Measurements from ENCODE around the gene SPATA22. TPM values are rescaled to one million over a fixed set of nuclear protein-coding genes. Genes with fewer than 3 reads are reported as not detected.

Gene SPATA22, protein sequence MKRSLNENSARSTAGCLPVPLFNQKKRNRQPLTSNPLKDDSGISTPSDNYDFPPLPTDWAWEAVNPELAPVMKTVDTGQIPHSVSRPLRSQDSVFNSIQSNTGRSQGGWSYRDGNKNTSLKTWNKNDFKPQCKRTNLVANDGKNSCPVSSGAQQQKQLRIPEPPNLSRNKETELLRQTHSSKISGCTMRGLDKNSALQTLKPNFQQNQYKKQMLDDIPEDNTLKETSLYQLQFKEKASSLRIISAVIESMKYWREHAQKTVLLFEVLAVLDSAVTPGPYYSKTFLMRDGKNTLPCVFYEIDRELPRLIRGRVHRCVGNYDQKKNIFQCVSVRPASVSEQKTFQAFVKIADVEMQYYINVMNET
- total RNA-seq, result 0.30 and 1.3 TPM in 2 replicates

DNA sequence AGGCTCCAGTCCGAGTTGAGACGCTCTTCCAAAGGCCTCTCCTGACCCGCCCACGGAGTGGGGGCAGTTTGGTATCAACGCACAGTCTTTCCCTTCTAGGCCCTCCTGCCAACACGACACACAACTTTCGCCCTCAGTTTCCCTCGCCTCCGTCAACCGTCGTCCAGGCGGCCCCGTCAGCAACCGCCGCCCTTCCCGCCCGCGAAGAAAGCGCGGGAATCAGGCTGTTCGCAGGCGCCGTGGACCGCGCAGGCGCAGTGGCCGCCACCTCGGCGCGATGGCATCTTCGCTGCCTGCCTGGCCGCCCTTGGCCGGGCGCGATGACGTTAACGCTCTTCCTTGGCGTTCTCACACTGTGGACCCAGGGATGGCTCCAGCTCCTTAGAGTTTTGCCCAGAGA, at the start of gene SPATA22:
SPATA22 (minus strand) TSS at position 221 of the 400 bp plus-strand sequence. CDS start 2,494 bp downstream, outside the sequence.

DNA sequence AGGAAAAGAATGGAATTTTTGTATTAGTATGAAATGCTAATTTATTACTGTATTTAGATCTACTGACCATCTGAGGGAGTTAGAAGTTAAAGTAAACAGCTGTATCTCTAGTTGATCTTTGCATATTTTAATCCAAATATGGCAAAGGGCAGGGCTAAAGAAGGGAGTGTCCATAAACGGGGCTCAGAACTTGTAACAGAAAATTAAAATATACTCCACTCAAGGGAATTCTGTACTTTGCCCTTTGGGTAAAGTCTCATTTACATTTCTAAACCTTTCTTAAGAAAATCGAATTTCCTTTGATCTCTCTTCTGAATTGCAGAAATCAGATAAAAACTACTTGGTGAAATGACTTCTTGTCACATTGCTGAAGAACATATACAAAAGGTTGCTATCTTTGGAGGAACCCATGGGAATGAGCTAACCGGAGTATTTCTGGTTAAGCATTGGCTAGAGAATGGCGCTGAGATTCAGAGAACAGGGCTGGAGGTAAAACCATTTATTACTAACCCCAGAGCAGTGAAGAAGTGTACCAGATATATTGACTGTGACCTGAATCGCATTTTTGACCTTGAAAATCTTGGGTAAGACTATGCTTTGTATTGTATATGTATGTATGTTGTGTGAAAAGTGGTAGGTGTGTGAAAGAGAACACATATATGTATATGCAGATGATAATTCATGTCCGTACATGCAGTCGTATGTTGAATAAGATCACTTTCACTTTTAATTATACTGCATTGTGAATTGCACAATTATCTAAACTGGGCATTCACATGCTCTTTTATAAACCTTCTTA, 4.4 kb upstream of the SPATA22 start, which contains the start of gene ASPA:
ASPA (plus strand) TSS at position 186 of the 799 bp plus-strand sequence; CDS start at position 349, 163 bp downstream.

DNA sequence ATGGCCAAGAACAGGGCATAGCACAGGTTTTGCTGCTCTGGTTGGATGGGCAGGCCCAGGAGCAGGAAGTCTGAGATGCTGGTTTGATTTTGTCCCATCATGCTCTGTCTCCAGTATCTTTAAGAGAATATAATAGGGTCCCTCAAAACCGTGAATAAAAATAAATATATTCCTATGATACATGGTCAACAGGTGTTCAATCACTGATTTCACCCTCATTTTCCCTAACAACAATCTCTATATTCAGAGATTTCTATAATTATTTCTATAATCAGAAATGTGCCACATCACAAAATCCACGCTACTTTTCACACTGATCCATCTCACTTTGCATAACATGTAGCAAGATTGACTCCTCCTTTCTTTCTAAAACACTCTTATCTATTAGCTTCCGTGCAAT, 37.9 kb downstream of the SPATA22 start, which contains the start of gene OR1E2:
OR1E2 (minus strand) TSS at position 101 of the 400 bp plus-strand sequence; CDS start at position 101, 0 bp downstream.

DNA sequence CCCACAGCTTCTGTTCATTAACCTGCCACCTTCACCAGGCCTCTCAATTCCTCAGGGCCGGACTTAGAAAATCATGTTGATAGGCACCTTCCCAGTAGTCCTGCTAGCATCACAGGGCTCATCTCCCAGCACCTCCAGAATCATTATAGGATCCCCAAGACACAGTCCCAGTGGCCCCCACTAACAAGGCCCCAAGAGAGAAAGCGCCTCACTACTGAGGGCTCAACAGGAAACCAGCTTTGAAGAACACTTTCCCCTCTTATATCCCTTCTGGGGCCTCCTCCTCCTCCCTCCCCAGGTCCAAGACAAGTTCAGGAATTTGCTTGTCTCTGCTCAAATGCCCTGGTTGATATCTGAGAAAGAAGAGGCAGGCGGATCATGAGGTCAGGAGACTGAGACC, 60.5 kb downstream of the SPATA22 start, which contains the start of gene OR3A3:
OR3A3 (plus strand) TSS at position 301 of the 400 bp plus-strand sequence.

DNA sequence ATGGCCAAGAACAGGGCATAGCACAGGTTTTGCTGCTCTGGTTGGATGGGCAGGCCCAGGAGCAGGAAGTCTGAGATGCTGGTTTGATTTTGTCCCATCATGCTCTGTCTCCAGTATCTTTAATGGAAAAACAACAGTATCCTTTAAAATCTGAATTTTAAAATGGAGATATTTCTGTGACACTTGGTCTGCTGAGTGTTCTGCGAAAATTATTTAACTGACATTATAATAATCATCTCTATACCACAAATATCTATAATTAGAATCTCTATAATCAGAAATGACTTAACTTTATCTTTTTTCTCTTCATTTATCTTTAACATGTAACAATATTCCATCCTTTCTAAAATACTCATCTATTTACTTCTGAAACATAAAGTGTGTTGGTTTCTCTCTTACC, 73.3 kb downstream of the SPATA22 start, which contains the start of gene OR1E1:
OR1E1 (minus strand) TSS at position 101 of the 400 bp plus-strand sequence; CDS start at position 101, 0 bp downstream.

Other genes starting within 250 kb of the SPATA22 start
- gene OR3A1, start 173.5 kb downstream of the SPATA22 start, total RNA-seq, result under 0.01 TPM in 1 of 2 replicates, not detected in the other
- under 0.01 TPM in 1 of 2 replicates, not detected in the other for gene OR3A2, start 85.5 kb downstream of the SPATA22 start, total RNA-seq
- not detected in 2 replicates for gene OR1E1, start 73.4 kb downstream of the SPATA22 start, total RNA-seq
- not detected in 2 replicates for gene OR3A3, start 60.4 kb downstream of the SPATA22 start, total RNA-seq
- gene OR1E2, start 38.0 kb downstream of the SPATA22 start, total RNA-seq, result not detected in 2 replicates
- gene ASPA, start 4.2 kb upstream of the SPATA22 start, total RNA-seq, result under 0.01 TPM in 1 of 2 replicates, not detected in the other
- under 0.01 TPM in 1 of 2 replicates, not detected in the other for gene TRPV3, start 86.0 kb upstream of the SPATA22 start, total RNA-seq
- gene TRPV1, start 137.6 kb upstream of the SPATA22 start, total RNA-seq, result 0.32 and 0.76 TPM in 2 replicates
- 12.3 and 15.8 TPM in 2 replicates for gene SHPK, start 164.4 kb upstream of the SPATA22 start, total RNA-seq
- 17.9 and 21.7 TPM in 2 replicates for gene CTNS, start 164.9 kb upstream of the SPATA22 start, total RNA-seq
- gene TAX1BP3, start 196.8 kb upstream of the SPATA22 start, total RNA-seq, result 156 and 263 TPM in 2 replicates
- 14.6 and 41.6 TPM in 2 replicates for gene EMC6, start 197.0 kb upstream of the SPATA22 start, total RNA-seq
- 0.32 and 1.4 TPM in 2 replicates for gene P2RX5, start 224.3 kb upstream of the SPATA22 start, total RNA-seq